Measurements from ENCODE around the gene PIP5K1B.

PIP5K1B gene

GRCh38 chr9:68759981-68760673 is 55.1 kb downstream of the PIP5K1B start:
- no peak for TF ChIP-seq CTCF (conservative IDR thresholded peaks at IDR 0.05; ENCODE audit: low read depth, low read length)
- Histone ChIP-seq H3K36me3 (ENCODE audit: insufficient read depth) (no peaks in the 10 kb centered on the region), H3K27me3 (ENCODE audit: insufficient read depth, low read depth) (no peaks in the 10 kb centered on the region), H2AFZ (ENCODE audit: low read depth) (no peak overlapping the region), H4K20me1 (ENCODE audit: insufficient read depth) (no peaks in the 10 kb centered on the region), H3K4me1 (ENCODE audit: low read depth, poor library complexity, severe bottlenecking) (no peaks in the 10 kb centered on the region), H3K27ac (no peak overlapping the region), H3K4me3 (IDR thresholded peaks at IDR 0.05; ENCODE audit: insufficient read depth, low read depth, low read length) (no peak overlapping the region), H3K79me2 (ENCODE audit: insufficient read depth, low read depth) (no peaks in the 10 kb centered on the region), H3K9ac (no peak overlapping the region), H3K4me2 (no peak overlapping the region)

- Histone ChIP-seq H4K20me1 (ENCODE audit: insufficient read depth) (no peaks in the 10 kb centered on the region), H3K4me2 (no peak overlapping the region), H3K27ac (no peak overlapping the region), H3K27me3 (ENCODE audit: insufficient read depth, low read depth) (no peaks in the 10 kb centered on the region), H3K4me1 (ENCODE audit: low read depth, poor library complexity, severe bottlenecking) (no peaks in the 10 kb centered on the region), H2AFZ (ENCODE audit: low read depth) (no peak overlapping the region), H3K79me2 (ENCODE audit: insufficient read depth, low read depth) (no peaks in the 10 kb centered on the region), H3K4me3 (IDR thresholded peaks at IDR 0.05; ENCODE audit: insufficient read depth, low read depth, low read length) (no peak overlapping the region), H3K36me3 (ENCODE audit: insufficient read depth) (no peaks in the 10 kb centered on the region), H3K9ac (no peak overlapping the region)
- no peak for TF ChIP-seq CTCF (conservative IDR thresholded peaks at IDR 0.05; ENCODE audit: low read depth, low read length)
Observed at GRCh38 chr9:68760674-68761333, 55.8 kb downstream of the PIP5K1B start.

GRCh38 chr9:68762570-68762969 is 57.5 kb downstream of the PIP5K1B start:
- no peak overlapping the region for H3K27ac ChIP-seq
- H3K27me3 ChIP-seq (ENCODE audit: insufficient read depth, low read depth) = no peaks in the 10 kb centered on the region
- no peaks in the 10 kb centered on the region for H3K36me3 ChIP-seq (ENCODE audit: insufficient read depth)
- H3K9ac ChIP-seq = no peak overlapping the region
- H3K4me2 ChIP-seq = no peak overlapping the region
- H4K20me1 ChIP-seq (ENCODE audit: insufficient read depth) = no peaks in the 10 kb centered on the region
- no peaks in the 10 kb centered on the region for H3K79me2 ChIP-seq (ENCODE audit: insufficient read depth, low read depth)
- TF ChIP-seq CTCF (conservative IDR thresholded peaks at IDR 0.05; ENCODE audit: low read depth, low read length) = no peak
- no peak overlapping the region for H2AFZ ChIP-seq (ENCODE audit: low read depth)
- no peaks in the 10 kb centered on the region for H3K4me1 ChIP-seq (ENCODE audit: low read depth, poor library complexity, severe bottlenecking)
- no peak overlapping the region for H3K4me3 ChIP-seq (IDR thresholded peaks at IDR 0.05; ENCODE audit: insufficient read depth, low read depth, low read length)

GRCh38 chr9:68763104-68763503 is 58.1 kb downstream of the PIP5K1B start:
- no peaks in the 10 kb centered on the region for H3K36me3 ChIP-seq (ENCODE audit: insufficient read depth)
- no peak overlapping the region for H3K27ac ChIP-seq
- no peak overlapping the region for H3K4me3 ChIP-seq (IDR thresholded peaks at IDR 0.05; ENCODE audit: insufficient read depth, low read depth, low read length)
- H2AFZ ChIP-seq (ENCODE audit: low read depth) = no peak overlapping the region
- H3K79me2 ChIP-seq (ENCODE audit: insufficient read depth, low read depth) = no peaks in the 10 kb centered on the region
- TF ChIP-seq CTCF (conservative IDR thresholded peaks at IDR 0.05; ENCODE audit: low read depth, low read length) = no peak
- H4K20me1 ChIP-seq (ENCODE audit: insufficient read depth) = no peaks in the 10 kb centered on the region
- no peak overlapping the region for H3K4me2 ChIP-seq
- no peaks in the 10 kb centered on the region for H3K27me3 ChIP-seq (ENCODE audit: insufficient read depth, low read depth)
- no peak overlapping the region for H3K9ac ChIP-seq
- H3K4me1 ChIP-seq (ENCODE audit: low read depth, poor library complexity, severe bottlenecking) = no peaks in the 10 kb centered on the region
